Activated T-helper 2 cell treated with anti-CD3 and anti-CD28 coated beads, Interferon-gamma antibody, Interleukin-2, Interleukin-4, amounts not matched to agents 10 μg/mL and 5 μg/mL and 100 μg/mL, durations not matched to agents 14 hours and 24 hours and 36 hours (primary cell): ENCODE measurements around the gene TMED10. TPM values are rescaled to one million over a fixed set of nuclear protein-coding genes. Genes with fewer than 3 reads are reported as not detected.
"Not testable (repeated sequence)": the region's sequence is repeated elsewhere in the genome, so short reads cannot be mapped to it uniquely, and the experiment has no call there.

Experiments used
- DNase-seq: peaks from one replicate; pipeline ENCODE4 v3.0.0; 2021; ENCODE audit warnings: low spot score
- H3K27ac Mint-ChIP-seq: one replicate; pipeline ENCODE4 v1.8.0; 2021; ENCODE audit warnings: mixed read lengths
- H3K27me3 Mint-ChIP-seq: one replicate; pipeline ENCODE4 v1.8.0; 2021; ENCODE audit warnings: low read depth, mixed read lengths
- H3K36me3 Mint-ChIP-seq: one replicate; pipeline ENCODE4 v1.8.0; 2021; ENCODE audit warnings: low read depth, mixed read lengths
- H3K4me1 Mint-ChIP-seq: one replicate; pipeline ENCODE4 v1.8.0; 2021; ENCODE audit warnings: low read depth, mixed read lengths
- H3K4me3 Mint-ChIP-seq: one replicate; pipeline ENCODE4 v1.8.0; 2021; ENCODE audit warnings: low read depth, mild to moderate bottlenecking, moderate library complexity, mixed read lengths
- H3K9me3 Mint-ChIP-seq: one replicate; pipeline ENCODE4 v1.8.0; 2021; ENCODE audit warnings: mixed read lengths
- intact Hi-C: fragments of 100-400 bp; cut with micrococcal nuclease; formaldehyde crosslinking; loops from one replicate; pipeline ENCODE4 v1.15.1; 2023
- total RNA-seq: library from RNA; stranded (reverse); gene quantifications from 2 replicates; pipeline ENCODE4 v1.2.3, GENCODE V29; 2022

Gene TMED10
- total RNA-seq, 1 donor from 2014 or later: 231 TPM

DNA sequence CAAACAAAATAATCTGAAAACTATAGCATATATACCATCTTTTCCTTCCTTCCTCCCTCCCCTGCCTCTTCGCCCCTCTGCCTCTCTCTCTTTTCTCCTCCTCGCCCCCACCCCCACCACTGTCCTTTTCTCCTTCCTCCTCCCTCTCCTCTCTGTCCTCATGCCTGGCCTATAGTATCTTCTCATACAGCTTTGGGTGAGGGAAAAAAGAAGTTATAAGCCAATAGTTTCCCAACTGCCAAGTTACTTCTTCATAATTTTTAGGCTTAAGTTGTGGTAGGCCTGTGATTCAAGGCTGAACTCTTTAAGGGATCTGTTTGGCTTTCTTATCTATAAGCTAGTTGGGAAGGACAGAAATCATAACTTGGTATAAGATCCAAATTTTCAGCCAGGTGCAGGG is 9.1 kb downstream of the TMED10 start:
- intact Hi-C loops: loop anchor here (5.0 kb wide), 1 partner anchor 35 kb away; no protein-coding TSS in a partner anchor
- Mint-ChIP-seq H3K4me1 (peaks cover 55% of the 10 kb centered on the region), H3K27me3 (no peaks in the 10 kb centered on the region), H3K27ac (no peak overlapping the region), H3K4me3 (no peak overlapping the region), H3K36me3 (peaks cover 40% of the 10 kb centered on the region), H3K9me3 (no peaks in the 10 kb centered on the region)
- no peak for DNase-seq

DNA sequence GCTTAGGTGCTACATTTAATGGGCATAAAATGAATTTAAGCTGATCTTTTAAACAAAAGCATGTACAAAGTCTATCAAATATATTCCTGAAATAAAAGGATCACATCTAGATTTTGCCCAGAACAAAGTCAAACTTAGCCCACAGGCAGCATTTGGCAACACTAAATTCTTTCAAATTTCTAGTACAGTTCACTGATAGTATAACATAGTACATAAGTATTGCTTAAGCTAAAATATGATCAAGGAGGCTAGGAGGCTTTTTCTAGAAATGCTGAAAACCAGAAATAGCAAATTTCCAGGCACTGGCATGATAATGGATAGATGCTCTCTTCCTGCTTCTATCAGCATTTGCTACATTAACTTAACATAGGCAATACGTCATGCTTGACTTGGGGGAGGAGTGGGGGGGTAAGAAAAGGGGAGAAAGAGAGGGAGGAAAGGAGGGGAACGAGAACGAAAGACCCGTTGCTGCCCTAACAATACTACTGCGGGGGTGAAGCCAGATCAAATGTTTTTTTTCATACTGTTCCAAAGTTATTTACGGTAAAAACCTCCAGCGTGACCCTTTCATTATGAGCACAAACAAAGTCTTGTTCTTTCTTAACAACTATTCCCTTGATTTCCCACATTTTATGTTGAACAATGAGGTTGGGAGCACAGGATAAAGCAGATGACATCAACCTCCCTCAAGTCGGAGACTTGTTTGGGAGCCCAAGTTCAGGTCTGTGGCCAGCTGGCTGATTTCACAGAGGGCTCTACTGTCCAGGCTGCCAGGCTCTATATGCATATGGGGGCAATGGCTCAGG is 10.6 kb downstream of the TMED10 start:
- peaks cover 35% of the 10 kb centered on the region for H3K36me3 Mint-ChIP-seq
- H3K27ac Mint-ChIP-seq: no peak overlapping the region
- DNase-seq: no peak
- peaks cover 59% of the 10 kb centered on the region for H3K4me1 Mint-ChIP-seq
- H3K4me3 Mint-ChIP-seq: no peak overlapping the region
- no peaks in the 10 kb centered on the region for H3K9me3 Mint-ChIP-seq
- no peaks in the 10 kb centered on the region for H3K27me3 Mint-ChIP-seq
- intact Hi-C loops: loop anchor here (5.0 kb wide), 1 partner anchor 33 kb away; no protein-coding TSS in a partner anchor

DNA sequence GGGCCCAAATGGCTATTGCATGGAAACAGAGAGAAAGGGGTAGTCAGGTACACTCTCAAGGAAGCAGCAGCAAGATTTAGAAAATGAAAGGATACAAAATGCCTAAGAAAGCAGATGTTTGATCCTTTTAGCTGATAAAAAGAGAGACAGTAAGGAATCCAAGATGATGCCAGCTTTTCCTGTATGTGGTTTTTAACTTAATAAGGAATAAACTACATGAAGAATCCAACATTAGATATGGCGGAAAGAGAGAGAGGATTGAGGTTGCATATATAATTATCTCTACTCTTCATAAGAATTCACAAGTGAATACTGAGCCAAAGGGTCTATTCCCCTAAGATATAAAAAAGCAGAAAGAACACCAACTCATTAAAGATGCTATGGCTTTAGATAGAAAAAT is 11.6 kb downstream of the TMED10 start:
- H3K4me1 Mint-ChIP-seq: peaks cover 58% of the 10 kb centered on the region
- H3K27ac Mint-ChIP-seq: no peak overlapping the region
- H3K27me3 Mint-ChIP-seq: no peaks in the 10 kb centered on the region
- peaks cover 28% of the 10 kb centered on the region for H3K36me3 Mint-ChIP-seq
- no peaks in the 10 kb centered on the region for H3K9me3 Mint-ChIP-seq
- intact Hi-C loops: loop anchor here (5.0 kb wide), 1 partner anchor 33 kb away; no protein-coding TSS in a partner anchor
- DNase-seq: no peak
- H3K4me3 Mint-ChIP-seq: no peak overlapping the region

DNA sequence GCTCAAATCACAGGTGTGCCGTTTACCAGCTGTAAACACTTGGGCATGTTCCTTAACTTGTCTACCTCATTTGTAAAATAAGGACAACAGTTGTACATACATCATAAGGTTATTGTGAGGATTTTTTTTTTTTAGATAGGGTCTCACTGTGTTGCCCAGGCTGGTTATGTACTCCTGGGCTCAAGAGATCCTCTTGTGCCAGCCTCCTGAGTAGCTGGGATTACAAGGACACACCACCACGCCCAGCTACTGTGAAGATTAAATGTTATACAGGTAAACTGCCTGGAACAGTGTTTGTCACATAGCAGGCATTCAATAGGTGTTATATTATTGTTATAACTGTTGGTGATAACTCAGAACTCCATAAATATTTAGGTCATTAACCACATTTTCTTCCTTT is 12.7 kb downstream of the TMED10 start:
- Mint-ChIP-seq H3K27ac (no peak overlapping the region), H3K36me3 (peaks cover 27% of the 10 kb centered on the region), H3K4me3 (no peak overlapping the region), H3K4me1 (peaks cover 60% of the 10 kb centered on the region), H3K27me3 (no peaks in the 10 kb centered on the region), H3K9me3 (no peaks in the 10 kb centered on the region)
- DNase-seq: no peak
- intact Hi-C loops: no loop called here

DNA sequence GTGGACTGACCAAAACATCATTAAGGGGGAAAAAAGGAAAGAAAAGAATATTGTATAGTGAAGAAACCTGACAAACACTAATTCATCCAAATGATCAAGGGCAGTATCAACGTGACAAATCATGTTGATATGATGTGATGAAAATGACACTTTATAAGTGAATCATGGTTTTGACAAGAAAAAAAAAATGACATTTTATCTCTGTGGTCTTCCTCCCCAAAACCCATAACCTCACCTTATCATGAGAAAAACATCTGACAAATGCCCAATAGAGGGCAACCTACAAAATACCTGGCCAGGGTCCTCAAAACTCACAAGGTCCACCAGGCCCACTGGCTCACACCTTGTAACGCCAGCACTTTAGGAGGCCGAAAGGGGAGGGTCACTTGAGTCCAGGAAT is 13.8 kb downstream of the TMED10 start:
- no peak overlapping the region for H3K27ac Mint-ChIP-seq
- DNase-seq: no peak

DNA sequence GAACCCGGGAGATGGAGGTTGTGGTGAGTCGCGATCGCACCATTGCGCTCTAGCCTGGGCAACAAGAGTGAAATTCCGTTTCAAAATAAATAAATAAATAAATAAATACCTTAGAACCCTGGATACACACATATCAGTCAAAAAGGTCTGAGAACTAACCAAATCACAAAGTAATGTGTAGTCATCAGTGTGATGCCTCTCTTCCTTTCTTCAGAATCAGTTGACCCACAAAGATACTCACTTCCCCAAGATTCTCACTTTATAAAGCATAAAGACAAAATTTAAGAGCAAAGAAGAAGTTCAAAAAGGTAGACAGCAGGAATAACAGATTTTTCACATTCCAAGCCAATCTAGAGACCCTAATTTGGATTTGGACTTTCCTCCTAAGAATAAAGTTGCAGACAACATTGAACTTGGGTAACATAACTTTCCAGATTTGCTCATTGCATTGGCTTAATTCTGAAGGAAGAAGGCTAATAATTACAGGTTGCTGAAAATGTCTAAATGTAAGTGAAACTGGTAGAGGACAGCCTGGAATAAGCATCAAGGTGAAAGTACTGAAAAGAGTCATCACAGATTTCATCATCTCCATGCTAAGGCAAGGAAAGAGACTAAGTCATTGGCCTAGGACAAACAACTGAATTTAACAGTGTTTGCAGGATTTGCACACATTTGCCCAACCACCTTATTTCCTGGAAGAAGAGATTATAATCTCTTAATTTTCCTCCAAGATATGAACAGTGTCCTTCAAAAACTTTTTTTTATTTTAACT is 17.4 kb downstream of the TMED10 start:
- Mint-ChIP-seq H3K27ac (peak overlapping the region; percentile 42), H3K4me1 (peaks cover 57% of the 10 kb centered on the region), H3K27me3 (no peaks in the 10 kb centered on the region), H3K9me3 (no peaks in the 10 kb centered on the region), H3K36me3 (peaks cover 30% of the 10 kb centered on the region), H3K4me3 (no peak overlapping the region)
- no peak for DNase-seq
- intact Hi-C loops: loop anchor here (5.0 kb wide), 1 partner anchor 118 kb away; the partner anchor contains the start of gene FOS

More for the DNA sequence above, 13.8 kb downstream of the TMED10 start:
- intact Hi-C loops: no loop called here
- Mint-ChIP-seq H3K9me3 (no peaks in the 10 kb centered on the region), H3K4me1 (peaks cover 54% of the 10 kb centered on the region), H3K27me3 (no peaks in the 10 kb centered on the region), H3K4me3 (no peak overlapping the region), H3K36me3 (peaks cover 21% of the 10 kb centered on the region)

DNA sequence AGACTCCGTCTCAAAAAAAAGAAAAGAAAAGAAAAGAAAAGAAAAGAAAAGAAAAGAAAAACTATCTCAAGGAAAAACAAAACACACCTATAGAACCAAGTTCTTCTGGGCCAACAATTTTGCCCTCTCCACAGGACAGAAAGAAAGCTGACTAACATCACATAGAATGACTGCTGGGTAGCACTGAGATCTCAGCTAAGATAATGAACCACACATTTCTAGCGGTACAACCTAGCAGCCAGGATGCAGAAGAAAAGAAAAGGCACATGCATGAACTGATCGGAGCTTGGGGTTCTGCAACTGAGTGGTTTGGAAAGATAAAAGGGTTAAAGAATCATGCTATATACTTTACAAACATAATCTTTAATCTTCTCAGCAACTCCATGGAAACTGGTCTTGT is 19.5 kb downstream of the TMED10 start:
- Mint-ChIP-seq H3K4me3 (peak overlapping the region; percentile 18), H3K27ac (no peak overlapping the region), H3K9me3 (no peaks in the 10 kb centered on the region), H3K27me3 (no peaks in the 10 kb centered on the region), H3K36me3 (peaks cover 31% of the 10 kb centered on the region), H3K4me1 (peaks cover 58% of the 10 kb centered on the region)
- intact Hi-C loops: loop anchor here (1.0 to 5.0 kb wide), 3 partner anchors 11 to 120 kb away; partner anchors contain the start of genes FOS and TMED10
- peak; percentile 44 for DNase-seq

DNA sequence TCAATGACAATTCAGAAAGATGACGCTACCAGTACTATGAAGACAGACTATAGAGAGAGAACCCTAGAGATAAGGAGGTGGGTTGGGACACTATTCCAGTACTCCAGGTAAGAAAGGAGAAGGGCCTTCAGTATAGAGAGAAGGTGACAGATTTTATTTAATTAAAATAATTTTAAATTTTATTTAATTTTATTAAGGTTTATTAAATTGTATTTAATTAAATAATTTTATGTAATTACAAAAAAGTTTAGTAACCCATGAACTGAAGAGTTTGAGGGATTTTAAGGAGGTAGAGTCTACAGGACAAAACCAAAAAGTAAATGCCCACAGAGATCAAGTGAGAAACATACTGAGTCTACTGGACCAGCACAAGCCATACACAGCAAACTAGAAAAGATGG is 20.3 kb downstream of the TMED10 start:
- DNase-seq: no peak
- intact Hi-C loops: loop anchor here (5.0 kb wide), 1 partner anchor 121 kb away; the partner anchor contains the start of gene FOS
- no peak overlapping the region for H3K27ac Mint-ChIP-seq
- no peak overlapping the region for H3K4me3 Mint-ChIP-seq
- peaks cover 51% of the 10 kb centered on the region for H3K4me1 Mint-ChIP-seq
- H3K36me3 Mint-ChIP-seq: peaks cover 33% of the 10 kb centered on the region
- H3K9me3 Mint-ChIP-seq: no peaks in the 10 kb centered on the region
- H3K27me3 Mint-ChIP-seq: no peaks in the 10 kb centered on the region

DNA sequence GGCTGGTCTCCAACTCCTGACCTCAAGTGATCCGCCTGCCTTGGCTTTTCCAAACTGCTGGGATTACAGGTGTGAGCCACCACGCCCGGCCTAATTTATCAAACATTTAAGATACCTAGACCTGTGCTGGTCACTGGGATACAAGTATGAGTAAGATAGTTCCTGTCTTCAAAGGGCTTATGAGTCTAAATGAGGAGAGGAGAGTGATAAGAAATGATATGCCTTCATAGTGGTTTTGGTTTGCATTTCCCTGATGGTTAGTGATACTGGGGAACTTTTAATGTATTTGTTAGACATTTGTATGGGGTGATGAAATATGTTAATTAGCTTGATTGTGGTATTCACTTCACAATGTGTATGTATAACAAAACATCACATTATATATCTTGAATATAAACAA is 21.2 kb downstream of the TMED10 start:
- intact Hi-C loops: loop anchor here (1.0 to 5.0 kb wide), 2 partner anchors 94 to 122 kb away; partner anchors contain the start of gene FOS
- DNase-seq: no peak
- Mint-ChIP-seq H3K27ac (no peak overlapping the region), H3K27me3 (no peaks in the 10 kb centered on the region), H3K4me1 (peaks cover 45% of the 10 kb centered on the region), H3K4me3 (no peak overlapping the region), H3K9me3 (no peaks in the 10 kb centered on the region), H3K36me3 (peaks cover 40% of the 10 kb centered on the region)

DNA sequence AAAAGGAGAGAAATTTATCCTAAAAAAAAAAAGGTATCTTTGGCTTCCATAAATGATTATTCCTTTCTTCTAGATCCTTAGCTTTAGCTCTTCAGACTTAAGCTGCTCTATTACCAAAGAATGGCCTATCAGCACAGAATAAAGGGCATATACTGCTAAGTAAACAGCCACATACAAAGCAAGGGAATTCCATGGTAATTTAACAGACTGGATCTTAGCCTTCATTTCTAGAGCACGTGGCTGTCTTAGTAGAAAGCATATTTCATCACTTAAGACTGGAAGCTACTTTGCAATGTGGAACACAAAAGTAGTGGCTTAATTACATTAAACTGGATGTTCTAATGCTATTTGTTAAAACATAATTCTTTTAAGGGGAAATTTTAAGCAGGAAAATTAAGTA is 23.1 kb downstream of the TMED10 start:
- no peak overlapping the region for H3K4me3 Mint-ChIP-seq
- no peaks in the 10 kb centered on the region for H3K27me3 Mint-ChIP-seq
- no peaks in the 10 kb centered on the region for H3K9me3 Mint-ChIP-seq
- no peak overlapping the region for H3K27ac Mint-ChIP-seq
- intact Hi-C loops: no loop called here
- no peak for DNase-seq
- H3K36me3 Mint-ChIP-seq: peaks cover 47% of the 10 kb centered on the region
- H3K4me1 Mint-ChIP-seq: peaks cover 37% of the 10 kb centered on the region

DNA sequence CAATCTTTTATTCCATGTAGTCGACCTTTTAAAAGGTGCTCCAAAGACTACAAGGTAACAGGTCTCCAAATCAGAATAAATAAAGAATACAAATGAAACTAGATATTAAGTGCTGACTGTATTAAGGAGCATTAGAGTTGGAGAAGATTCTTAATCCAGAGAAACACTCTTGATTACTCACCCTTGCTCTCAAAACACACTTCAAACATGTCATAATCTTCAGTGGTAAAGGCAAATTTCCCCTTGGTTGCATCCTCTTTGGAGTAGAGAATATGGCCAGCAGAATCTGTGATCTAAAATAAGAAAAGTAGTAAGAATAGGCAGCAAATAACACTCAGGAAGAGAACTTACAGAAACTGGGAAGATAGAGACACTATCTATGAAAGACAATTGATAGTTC is 24.6 kb downstream of the TMED10 start:
- Mint-ChIP-seq H3K4me1 (peaks cover 40% of the 10 kb centered on the region), H3K36me3 (peaks cover 49% of the 10 kb centered on the region)

DNA sequence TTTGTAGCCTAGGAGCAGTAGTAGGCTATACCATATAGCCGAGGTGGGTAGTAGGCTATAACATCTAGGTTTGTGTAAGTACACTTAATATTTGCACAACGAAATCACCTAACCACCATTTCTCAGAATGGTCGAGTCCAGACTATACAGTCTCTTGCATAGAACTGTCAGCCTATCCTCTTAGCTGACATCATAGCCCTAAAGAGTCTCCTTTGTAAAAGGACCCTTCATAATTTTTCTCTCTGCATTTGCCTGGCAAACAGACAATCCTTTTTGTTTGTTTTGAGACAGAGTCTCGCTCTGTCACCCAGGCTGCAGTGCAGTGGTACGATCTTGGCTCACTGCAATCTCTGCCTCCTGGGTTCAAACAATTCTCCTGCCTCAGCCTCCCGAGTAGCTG is 25.8 kb downstream of the TMED10 start:
- intact Hi-C loops, DNase-seq, H3K9me3 Mint-ChIP-seq, H3K27ac Mint-ChIP-seq, H3K4me3 Mint-ChIP-seq, H3K27me3 Mint-ChIP-seq: not testable (repeated sequence)
- Mint-ChIP-seq H3K4me1 (peaks cover 41% of the 10 kb centered on the region), H3K36me3 (peaks cover 58% of the 10 kb centered on the region)

More for the DNA sequence above, 24.6 kb downstream of the TMED10 start:
- intact Hi-C loops: no loop called here
- no peak overlapping the region for H3K4me3 Mint-ChIP-seq
- H3K9me3 Mint-ChIP-seq: no peaks in the 10 kb centered on the region
- DNase-seq: no peak
- H3K27ac Mint-ChIP-seq: no peak overlapping the region
- H3K27me3 Mint-ChIP-seq: no peaks in the 10 kb centered on the region

DNA sequence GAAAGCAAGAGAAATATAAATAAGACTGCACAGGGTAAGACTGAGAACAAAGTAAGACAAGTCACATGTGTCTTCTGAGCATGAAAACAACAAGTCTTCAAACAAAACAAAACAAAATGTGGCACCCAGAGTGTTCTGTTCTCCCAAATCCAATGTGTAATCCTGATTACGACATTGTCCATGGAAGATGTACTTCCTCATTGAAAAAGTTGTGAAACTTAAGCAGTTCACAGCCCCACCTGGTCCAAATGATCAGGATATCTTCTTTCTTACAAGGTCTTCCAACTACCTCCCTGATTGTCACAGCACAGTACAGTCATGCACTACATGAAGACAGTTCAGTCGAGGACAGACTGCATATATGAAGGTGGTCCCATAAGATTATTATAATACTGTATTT is 26.3 kb downstream of the TMED10 start:
- no peaks in the 10 kb centered on the region for H3K9me3 Mint-ChIP-seq
- H3K4me3 Mint-ChIP-seq: no peak overlapping the region
- H3K27me3 Mint-ChIP-seq: no peaks in the 10 kb centered on the region
- H3K36me3 Mint-ChIP-seq: peaks cover 56% of the 10 kb centered on the region
- DNase-seq: no peak
- H3K4me1 Mint-ChIP-seq: peaks cover 39% of the 10 kb centered on the region
- intact Hi-C loops: no loop called here
- no peak overlapping the region for H3K27ac Mint-ChIP-seq
